H1 (cell line): Measurements from ENCODE around the gene C1orf87. TPM values are rescaled to one million over a fixed set of nuclear protein-coding genes. Genes with fewer than 3 reads are reported as not detected.

Source experiments
- CTCF ChIA-PET: fragments of 300-600 bp; sonication (Branson Sonifier 250); formaldehyde crosslinking; loops from one replicate; lab custom pipeline; 2021; ENCODE audit not compliant: partially characterized antibody; lab: Charles Lee
- POLR2A ChIA-PET: fragments of 300-600 bp; sonication (Branson Sonifier 250); formaldehyde crosslinking; loops from one replicate; lab custom pipeline; 2021; ENCODE audit warnings: inconsistent platforms; ENCODE audit not compliant: partially characterized antibody; lab: Charles Lee
- DNase-seq, 2 experiments: peaks; one replicate each; pipeline versions ENCODE4 v3.0.0 to v3.0.0-alpha.2; 2010 to 2022; ENCODE audit warnings: low spot score in 2 of 2, low read depth in 1 of 2, mixed read lengths in 1 of 2
- FAIRE-seq: peaks from 2 replicates; lab custom pipeline; 2011; peaks lifted over from hg19 to GRCh38; lab: Jason Lieb, UNC
- H2AFZ ChIP-seq: 2 replicates; pipeline ENCODE4 v1.8.1; 2012; ENCODE audit warnings: low read length, inconsistent platforms
- H2AK5ac ChIP-seq: 2 replicates; pipeline ENCODE4 v1.6.1; 2013; ENCODE audit warnings: low read depth, low read length
- H2BK120ac ChIP-seq: replicated peaks from 2 replicates; pipeline ENCODE3; 2013; ENCODE audit warnings: low read depth, low read length, inconsistent platforms
- H2BK12ac ChIP-seq: 2 replicates; pipeline ENCODE4 v1.6.1; 2013; ENCODE audit warnings: low read depth, low read length
- H2BK15ac ChIP-seq: 2 replicates; pipeline ENCODE4 v1.6.1; 2013; ENCODE audit warnings: low read length
- H2BK20ac ChIP-seq: 2 replicates; pipeline ENCODE4 v1.6.1; 2013; ENCODE audit warnings: low read length
- H2BK5ac ChIP-seq: 2 replicates; pipeline ENCODE4 v1.6.1; 2013; ENCODE audit warnings: low read depth, low read length
- H3K14ac ChIP-seq: 2 replicates; pipeline ENCODE4 v1.6.1; 2013; ENCODE audit warnings: inconsistent platforms; ENCODE audit not compliant: insufficient read length
- H3K18ac ChIP-seq: 2 replicates; pipeline ENCODE4 v1.6.1; 2013; ENCODE audit warnings: low read length; ENCODE audit errors: extremely low read depth
- H3K23ac ChIP-seq: 2 replicates; pipeline ENCODE4 v1.6.1; 2013; ENCODE audit warnings: inconsistent platforms; ENCODE audit not compliant: insufficient read length
- H3K23me2 ChIP-seq: 2 replicates; pipeline ENCODE4 v1.6.1; 2013; ENCODE audit warnings: low read depth, low read length
- H3K27ac ChIP-seq: 2 replicates; pipeline ENCODE4 v1.6.1; 2011; ENCODE audit warnings: low read depth, low read length, inconsistent platforms
- H3K27me3 ChIP-seq, 4 experiments: replicated peaks in 1 of 4; 1 replicate in 1 of 4; 2 replicates in 3 of 4; pipeline versions ENCODE4 v1.6.1 to v1.8.1; 2011 to 2013; ENCODE audit warnings: low read length in 3 of 4, mild to moderate bottlenecking in 3 of 4, inconsistent platforms in 2 of 4, mixed read lengths in 2 of 4, moderate library complexity in 1 of 4; ENCODE audit not compliant: control insufficient read depth in 3 of 4, insufficient read depth in 3 of 4; ENCODE audit errors: extremely low read depth in 1 of 4
- H3K36me3 ChIP-seq, 4 experiments: 2 replicates each; pipeline versions ENCODE4 v1.6.1 to v1.8.1; 2011 to 2013; ENCODE audit warnings: mild to moderate bottlenecking in 4 of 4, low read length in 3 of 4, moderate library complexity in 2 of 4, control low read depth in 1 of 4, inconsistent platforms in 1 of 4; ENCODE audit not compliant: insufficient read depth in 4 of 4, control insufficient read depth in 2 of 4
- H3K4ac ChIP-seq: replicated peaks from 2 replicates; pipeline ENCODE3; 2013; ENCODE audit warnings: low read length, low read depth, mixed read lengths, inconsistent platforms; ENCODE audit not compliant: insufficient read length
- H3K4me1 ChIP-seq, 4 experiments: replicated peaks in 1 of 4; 1 replicate in 1 of 4; 2 replicates in 3 of 4; pipeline versions ENCODE4 v1.6.1 to v1.8.1; 2011 to 2013; ENCODE audit warnings: low read length in 3 of 4, inconsistent platforms in 2 of 4, mixed read lengths in 1 of 4; ENCODE audit not compliant: insufficient read depth in 4 of 4, control insufficient read depth in 3 of 4
- H3K4me2 ChIP-seq, 2 experiments: 2 replicates each; pipeline versions ENCODE4 v1.6.1 to v1.8.1; 2011 to 2013; ENCODE audit warnings: low read depth in 2 of 2, low read length in 2 of 2, control low read depth in 1 of 2, inconsistent platforms in 1 of 2, mild to moderate bottlenecking in 1 of 2; ENCODE audit not compliant: insufficient read depth in 1 of 2
- H3K4me3 ChIP-seq, 4 experiments: fragments of 200-600, 300-600 bp in 1 of 4; sonication (generic), shearing (Covaris generic), sonication (Bioruptor Twin) in 1 of 4; 2 replicates each; pipeline versions ENCODE4 v1.5.1 to v1.8.1; 2011 to 2016; ENCODE audit warnings: low read length in 4 of 4, low read depth in 3 of 4, control low read depth in 2 of 4, inconsistent platforms in 2 of 4, mild to moderate bottlenecking in 2 of 4, mixed read lengths in 1 of 4, moderate library complexity in 1 of 4; ENCODE audit not compliant: insufficient read depth in 2 of 4; ENCODE audit errors: extremely low read depth in 1 of 4
- H3K56ac ChIP-seq: replicated peaks from 2 replicates; pipeline ENCODE3; 2013; ENCODE audit warnings: low read depth, mild to moderate bottlenecking, mixed read lengths, low read length, inconsistent platforms; ENCODE audit not compliant: insufficient read length
- H3K79me1 ChIP-seq: 2 replicates; pipeline ENCODE4 v1.6.1; 2013; ENCODE audit warnings: low read depth, low read length, control low read depth
- H3K79me2 ChIP-seq, 2 experiments: 2 replicates each; pipeline versions ENCODE4 v1.6.1 to v1.8.1; 2012 to 2013; ENCODE audit warnings: low read length in 2 of 2, mild to moderate bottlenecking in 2 of 2, inconsistent platforms in 1 of 2; ENCODE audit not compliant: insufficient read depth in 2 of 2, control insufficient read depth in 1 of 2
- H3K9ac ChIP-seq, 4 experiments: replicated peaks in 1 of 4; 1 replicate in 1 of 4; 2 replicates in 3 of 4; pipeline versions ENCODE4 v1.6.1 to v1.8.1; 2011 to 2013; ENCODE audit warnings: low read depth in 3 of 4, low read length in 3 of 4, control low read depth in 2 of 4, mild to moderate bottlenecking in 2 of 4, moderate library complexity in 2 of 4, inconsistent platforms in 1 of 4; ENCODE audit errors: extremely low read depth in 1 of 4
- H3K9me3 ChIP-seq, 2 experiments: 2 replicates each; pipeline versions ENCODE4 v1.6.1 to v1.8.1; 2012 to 2013; ENCODE audit warnings: mild to moderate bottlenecking in 2 of 2, moderate library complexity in 2 of 2, control low read depth in 1 of 2, inconsistent platforms in 1 of 2, low read depth in 1 of 2, low read length in 1 of 2, mixed read lengths in 1 of 2; ENCODE audit not compliant: insufficient read depth in 2 of 2
- H4K20me1 ChIP-seq, 2 experiments: replicated peaks in 1 of 2; 2 replicates each; pipeline versions ENCODE3 to v1.8.1; 2011 to 2013; ENCODE audit warnings: inconsistent platforms in 2 of 2, low read length in 2 of 2, mild to moderate bottlenecking in 1 of 2; ENCODE audit not compliant: insufficient read depth in 2 of 2, control insufficient read depth in 1 of 2
- H4K5ac ChIP-seq: 2 replicates; pipeline ENCODE4 v1.6.1; 2013; ENCODE audit warnings: low read length, low read depth, mixed read lengths, inconsistent platforms; ENCODE audit not compliant: insufficient read length
- H4K8ac ChIP-seq: 2 replicates; pipeline ENCODE4 v1.8.0; 2013; ENCODE audit warnings: mild to moderate bottlenecking, moderate library complexity, low read length, inconsistent platforms; ENCODE audit not compliant: insufficient read depth; ENCODE audit errors: extremely low read depth
- H4K91ac ChIP-seq: replicated peaks from 2 replicates; pipeline ENCODE3; 2013; ENCODE audit warnings: low read length, mixed read lengths, inconsistent platforms; ENCODE audit not compliant: insufficient read length
- NRF1 ChIP-seq: IDR thresholded peaks from 2 replicates; pipeline ENCODE4 v1.6.1; 2011; ENCODE audit warnings: mild to moderate bottlenecking, low read depth, low read length, improper control_type of control experiment
- WGBS, 2 experiments: shearing (Covaris generic) in 1 of 2; methylation state at CpG; one replicate each; pipeline versions ENCODE4 v1.1.6 to v1.1.7; 2013 to 2015; ENCODE audit warnings: low lambda C conversion rate in 2 of 2, mixed read lengths in 2 of 2, inconsistent platforms in 1 of 2, low coverage in 1 of 2, missing lambda C conversion rate in 1 of 2; ENCODE audit not compliant: insufficient replicate concordance in 2 of 2, insufficient coverage in 1 of 2, insufficient read length in 1 of 2; ENCODE audit errors: extremely low coverage in 1 of 2, missing lambda C conversion rate in 1 of 2; 5-methylcytosine and 5-hydroxymethylcytosine counted together
- polyA plus RNA-seq, 7 experiments: library from polyadenylated mRNA; depleted of rRNA in 3 of 7; stranded (reverse) in 5 of 7; unstranded in 2 of 7; fragments of >200 nt in 5 of 7; fragments of 200-250 nt in 2 of 7; gene quantifications; 1 replicate in 5 of 7; 2 replicates in 1 of 7; 4 replicates in 1 of 7; pipeline versions ENCODE4 v1.2.1 to v1.2.3, GENCODE V29; 2011 to 2013; ENCODE audit warnings: missing spikeins in 2 of 7, mixed read lengths in 2 of 7
- total RNA-seq: library from RNA; stranded (reverse); fragmentation: NEBNext Ultra II Directional; extraction: Animal tissue kit (Norgen Biotek cat#: 25700); gene quantifications from 2 replicates; pipeline ENCODE4 v1.2.1, GENCODE V29; 2021

C1orf87 gene
- total and polyA plus RNA-seq, 2 of the 8 experiments (the other 6 are each of a cell fraction or from before 2014, with no cell fraction given), result 0.41 TPM; not detected in 1

- Histone ChIP-seq H3K9me3 (no peaks in the 10 kb centered on the region), H3K23ac (no peak overlapping the region), H4K20me1 (no peaks in the 10 kb centered on the region), H4K5ac (no peak overlapping the region), H2AFZ (no peak overlapping the region), H3K4me1 (no peaks in the 10 kb centered on the region), H3K14ac (no peak overlapping the region), H2BK120ac (no peak overlapping the region), H2BK20ac (no peak overlapping the region), H3K4me3 (no peak overlapping the region), H3K27ac (no peak overlapping the region), H3K4ac (no peak overlapping the region), H2AK5ac (no peak overlapping the region), H2BK5ac (no peak overlapping the region), H3K23me2 (no peaks in the 10 kb centered on the region), H2BK12ac (no peak overlapping the region), H3K36me3 (no peaks in the 10 kb centered on the region), H4K8ac (no peak overlapping the region), H3K9ac (no peak overlapping the region), H3K56ac (no peak overlapping the region), H4K91ac (no peak overlapping the region), H3K18ac (no peak overlapping the region), H3K79me2 (no peaks in the 10 kb centered on the region), H3K79me1 (no peaks in the 10 kb centered on the region), H3K27me3 (peaks cover 0 to 1% (median 0%) of the 10 kb centered on the region in 4 experiments; a peak in 1 of 7 replicates), H2BK15ac (no peak overlapping the region), H3K4me2 (no peak overlapping the region)
- FAIRE-seq (no peak), DNase-seq (no peak)
- ChIA-PET POLR2A (no interaction called here), CTCF (interaction anchor here (0.9 to 2.1 kb wide), 3 partner anchors 17 to 88 kb away, joined by 3 to 6 read pairs (median 3); no protein-coding TSS in a partner anchor)
- TF ChIP-seq NRF1, result no peak
- 83% methylated on average over 2 of the region's 2 CpGs; no CpG with 5 or more reads in 1 of the 2 experiments for WGBS, 2 experiments
Observed at GRCh38 chr1:60034999-60035398, 38.6 kb downstream of the C1orf87 start.
